HEK293 (cell line): ENCODE measurements around the gene CA12.

Experiments
- ATF2 ChIP-seq: fragments of 450-650 bp; formaldehyde crosslinking; IDR thresholded peaks from 2 replicates; pipeline ENCODE4 v1.5.1; 2016; ENCODE audit warnings: missing biosample characterization, missing genetic modification characterization, low read depth
- BCL11B ChIP-seq: fragments of 450-650 bp; formaldehyde crosslinking; IDR thresholded peaks from 2 replicates; pipeline ENCODE4 v1.5.1; 2016; ENCODE audit warnings: low read depth, missing biosample characterization, missing genetic modification characterization
- CTCF ChIP-seq: fragments of 450-650 bp; formaldehyde crosslinking; IDR thresholded peaks from 2 replicates; pipeline ENCODE4 v1.5.1; 2016; ENCODE audit warnings: missing biosample characterization, missing genetic modification characterization
- RBAK ChIP-seq: fragments of 450-650 bp; formaldehyde crosslinking; IDR thresholded peaks from 2 replicates; pipeline ENCODE4 v1.5.1; 2016; ENCODE audit warnings: missing biosample characterization, missing genetic modification characterization
- SCRT2 ChIP-seq: fragments of 450-650 bp; formaldehyde crosslinking; IDR thresholded peaks from 2 replicates; pipeline ENCODE4 v1.5.1; 2016; ENCODE audit warnings: missing biosample characterization, missing genetic modification characterization
- YY1 ChIP-seq: fragments of 450-650 bp; formaldehyde crosslinking; IDR thresholded peaks from 2 replicates; pipeline ENCODE4 v1.5.1; 2018; ENCODE audit warnings: missing biosample characterization, missing genetic modification characterization
- ZNF175 ChIP-seq: fragments of 450-650 bp; formaldehyde crosslinking; IDR thresholded peaks from 2 replicates; pipeline ENCODE4 v1.5.1; 2016; ENCODE audit warnings: missing biosample characterization, missing genetic modification characterization
- ZNF747 ChIP-seq: fragments of 450-650 bp; formaldehyde crosslinking; IDR thresholded peaks from 2 replicates; pipeline ENCODE4 v1.5.1; 2016; ENCODE audit warnings: missing biosample characterization, missing genetic modification characterization
- ZNF76 ChIP-seq: fragments of 450-650 bp; formaldehyde crosslinking; IDR thresholded peaks from 2 replicates; pipeline ENCODE4; 2016; ENCODE audit warnings: low read depth, missing biosample characterization, missing genetic modification characterization, borderline replicate concordance
- TF ChIP-seq, protein P1 (sequence below): fragments of 450-650 bp; formaldehyde crosslinking; IDR thresholded peaks from 2 replicates; pipeline ENCODE4 v1.5.1; 2017; ENCODE audit warnings: missing biosample characterization, mild to moderate bottlenecking, missing genetic modification characterization, moderate library complexity
- TF ChIP-seq, protein P2 (sequence below): fragments of 450-650 bp; formaldehyde crosslinking; conservative IDR thresholded peaks from 2 replicates; pipeline ENCODE4 v1.5.1; 2016; ENCODE audit warnings: low read depth, missing biosample characterization, missing genetic modification characterization

GRCh38 chr15:63306492-63307073 is 75.1 kb downstream of the CA12 start:
- TF ChIP-seq ZNF747 (tag by site-specific recombination), result no peak
- TF ChIP-seq CTCF (tag by site-specific recombination), result no peak
- no peak for TF ChIP-seq BCL11B
- TF ChIP-seq RBAK (tag by site-specific recombination), result no peak
- no peak for TF ChIP-seq SCRT2
- TF ChIP-seq ZNF175 (tag by site-specific recombination), result no peak
- no peak for TF ChIP-seq ATF2 (tag by site-specific recombination)
- TF ChIP-seq, protein P1, sequence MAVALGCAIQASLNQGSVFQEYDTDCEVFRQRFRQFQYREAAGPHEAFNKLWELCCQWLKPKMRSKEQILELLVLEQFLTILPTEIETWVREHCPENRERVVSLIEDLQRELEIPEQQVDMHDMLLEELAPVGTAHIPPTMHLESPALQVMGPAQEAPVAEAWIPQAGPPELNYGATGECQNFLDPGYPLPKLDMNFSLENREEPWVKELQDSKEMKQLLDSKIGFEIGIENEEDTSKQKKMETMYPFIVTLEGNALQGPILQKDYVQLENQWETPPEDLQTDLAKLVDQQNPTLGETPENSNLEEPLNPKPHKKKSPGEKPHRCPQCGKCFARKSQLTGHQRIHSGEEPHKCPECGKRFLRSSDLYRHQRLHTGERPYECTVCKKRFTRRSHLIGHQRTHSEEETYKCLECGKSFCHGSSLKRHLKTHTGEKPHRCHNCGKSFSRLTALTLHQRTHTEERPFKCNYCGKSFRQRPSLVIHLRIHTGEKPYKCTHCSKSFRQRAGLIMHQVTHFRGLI, result no peak
- TF ChIP-seq YY1 (tag by site-specific recombination), result no peak
- TF ChIP-seq ZNF76 (tag by site-specific recombination), result no peak
- TF ChIP-seq, protein P2, sequence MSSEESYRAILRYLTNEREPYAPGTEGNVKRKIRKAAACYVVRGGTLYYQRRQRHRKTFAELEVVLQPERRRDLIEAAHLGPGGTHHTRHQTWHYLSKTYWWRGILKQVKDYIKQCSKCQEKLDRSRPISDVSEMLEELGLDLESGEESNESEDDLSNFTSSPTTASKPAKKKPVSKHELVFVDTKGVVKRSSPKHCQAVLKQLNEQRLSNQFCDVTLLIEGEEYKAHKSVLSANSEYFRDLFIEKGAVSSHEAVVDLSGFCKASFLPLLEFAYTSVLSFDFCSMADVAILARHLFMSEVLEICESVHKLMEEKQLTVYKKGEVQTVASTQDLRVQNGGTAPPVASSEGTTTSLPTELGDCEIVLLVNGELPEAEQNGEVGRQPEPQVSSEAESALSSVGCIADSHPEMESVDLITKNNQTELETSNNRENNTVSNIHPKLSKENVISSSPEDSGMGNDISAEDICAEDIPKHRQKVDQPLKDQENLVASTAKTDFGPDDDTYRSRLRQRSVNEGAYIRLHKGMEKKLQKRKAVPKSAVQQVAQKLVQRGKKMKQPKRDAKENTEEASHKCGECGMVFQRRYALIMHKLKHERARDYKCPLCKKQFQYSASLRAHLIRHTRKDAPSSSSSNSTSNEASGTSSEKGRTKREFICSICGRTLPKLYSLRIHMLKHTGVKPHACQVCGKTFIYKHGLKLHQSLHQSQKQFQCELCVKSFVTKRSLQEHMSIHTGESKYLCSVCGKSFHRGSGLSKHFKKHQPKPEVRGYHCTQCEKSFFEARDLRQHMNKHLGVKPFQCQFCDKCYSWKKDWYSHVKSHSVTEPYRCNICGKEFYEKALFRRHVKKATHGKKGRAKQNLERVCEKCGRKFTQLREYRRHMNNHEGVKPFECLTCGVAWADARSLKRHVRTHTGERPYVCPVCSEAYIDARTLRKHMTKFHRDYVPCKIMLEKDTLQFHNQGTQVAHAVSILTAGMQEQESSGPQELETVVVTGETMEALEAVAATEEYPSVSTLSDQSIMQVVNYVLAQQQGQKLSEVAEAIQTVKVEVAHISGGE (tag by site-specific recombination), result no peak
